ENCODE results near the gene PRKCH. TPM values are rescaled to one million over a fixed set of nuclear protein-coding genes. Genes with fewer than 3 reads are reported as not detected.

PRKCH gene
- total RNA-seq, 2 donors from 2014 or later, result 27.6 to 33.9 TPM

DNA sequence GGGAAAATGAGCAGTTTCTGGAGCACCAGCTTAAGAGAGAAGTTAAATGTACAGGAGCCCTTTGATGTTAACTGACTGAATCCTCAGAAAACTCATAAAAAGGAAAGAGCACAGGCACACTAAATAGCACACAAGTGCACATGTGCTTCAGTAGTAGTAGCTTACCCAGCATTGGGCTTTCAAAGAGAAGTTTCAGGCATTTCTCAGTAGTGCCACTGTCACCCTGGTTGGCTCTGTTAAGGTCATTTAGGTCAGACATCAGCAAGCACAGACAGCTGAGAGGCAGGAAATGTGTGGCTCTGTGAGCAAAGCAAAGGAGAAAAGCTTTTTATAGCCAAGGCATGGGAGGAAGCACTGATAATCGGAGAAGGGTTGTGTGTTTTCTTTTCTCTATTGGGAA, 277.6 kb downstream of the PRKCH start:
- no peaks in the 10 kb centered on the region for H3K36me3 ChIP-seq
- no peaks in the 10 kb centered on the region for H3K9me3 ChIP-seq
- DNase-seq (ENCODE audit: low spot score), result no peak
- intact Hi-C loops (cut with DNase I), result no loop called here
- no peak overlapping the region for H3K4me3 ChIP-seq
- 50% methylated on average over 1 of the region's 1 CpG for WGBS
- no peaks in the 10 kb centered on the region for H3K27me3 ChIP-seq (replicated peaks; ENCODE audit: insufficient read depth)
- no peak overlapping the region for H3K27ac ChIP-seq
- TF ChIP-seq, protein P1, sequence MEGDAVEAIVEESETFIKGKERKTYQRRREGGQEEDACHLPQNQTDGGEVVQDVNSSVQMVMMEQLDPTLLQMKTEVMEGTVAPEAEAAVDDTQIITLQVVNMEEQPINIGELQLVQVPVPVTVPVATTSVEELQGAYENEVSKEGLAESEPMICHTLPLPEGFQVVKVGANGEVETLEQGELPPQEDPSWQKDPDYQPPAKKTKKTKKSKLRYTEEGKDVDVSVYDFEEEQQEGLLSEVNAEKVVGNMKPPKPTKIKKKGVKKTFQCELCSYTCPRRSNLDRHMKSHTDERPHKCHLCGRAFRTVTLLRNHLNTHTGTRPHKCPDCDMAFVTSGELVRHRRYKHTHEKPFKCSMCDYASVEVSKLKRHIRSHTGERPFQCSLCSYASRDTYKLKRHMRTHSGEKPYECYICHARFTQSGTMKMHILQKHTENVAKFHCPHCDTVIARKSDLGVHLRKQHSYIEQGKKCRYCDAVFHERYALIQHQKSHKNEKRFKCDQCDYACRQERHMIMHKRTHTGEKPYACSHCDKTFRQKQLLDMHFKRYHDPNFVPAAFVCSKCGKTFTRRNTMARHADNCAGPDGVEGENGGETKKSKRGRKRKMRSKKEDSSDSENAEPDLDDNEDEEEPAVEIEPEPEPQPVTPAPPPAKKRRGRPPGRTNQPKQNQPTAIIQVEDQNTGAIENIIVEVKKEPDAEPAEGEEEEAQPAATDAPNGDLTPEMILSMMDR (IDR thresholded peaks at IDR 0.05), result no peak
- TF ChIP-seq POLR2AphosphoS5 (IDR thresholded peaks at IDR 0.05) (no peak), POLR2A (IDR thresholded peaks at IDR 0.05) (no peak)
- no peaks in the 10 kb centered on the region for H3K4me1 ChIP-seq (replicated peaks)

DNA sequence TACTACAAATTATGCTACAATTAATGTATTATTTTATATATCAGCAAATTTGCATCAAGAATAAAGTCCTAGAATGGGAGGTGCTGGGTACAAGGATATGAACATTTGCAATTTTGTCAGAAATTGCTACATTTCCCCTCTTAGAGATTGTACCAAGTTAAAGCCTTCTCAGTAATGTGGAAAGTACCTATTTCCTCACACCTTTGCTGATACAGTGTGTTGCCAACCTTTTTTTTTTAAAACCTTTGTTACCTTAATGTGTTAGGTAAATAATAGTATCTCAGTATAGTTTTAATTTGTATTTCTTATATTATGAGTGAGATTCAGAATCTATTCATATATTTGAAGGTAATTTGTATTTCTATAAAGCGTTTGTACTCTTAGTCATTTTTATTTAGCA, 278.6 kb downstream of the PRKCH start:
- Histone ChIP-seq H3K9me3 (no peaks in the 10 kb centered on the region), H3K27ac (no peak overlapping the region), H3K27me3 (replicated peaks; ENCODE audit: insufficient read depth) (no peaks in the 10 kb centered on the region), H3K4me1 (replicated peaks) (no peaks in the 10 kb centered on the region), H3K4me3 (no peak overlapping the region), H3K36me3 (no peaks in the 10 kb centered on the region)
- intact Hi-C loops (cut with DNase I), result no loop called here
- TF ChIP-seq POLR2A (IDR thresholded peaks at IDR 0.05) (no peak), POLR2AphosphoS5 (IDR thresholded peaks at IDR 0.05) (no peak)
- TF ChIP-seq, protein P1 (IDR thresholded peaks at IDR 0.05), result no peak
- 98% methylated on average over 1 of the region's 1 CpG for WGBS
- no peak for DNase-seq (ENCODE audit: low spot score)

Other genes with a start within 250 kb of the PRKCH start
- 10 to 100 TPM; 57.1 to 98.5 TPM for gene TMEM30B, start 40.2 kb upstream of the PRKCH start, total RNA-seq